ENCODE measurements around the gene TREM1.
"Not testable (repeated sequence)": the region's sequence is repeated elsewhere in the genome, so short reads cannot be mapped to it uniquely, and the experiment has no call there.

TREM1 gene

GRCh38 chr6:41257369-41258195 is 28.9 kb downstream of the TREM1 start:
- no peak for DNase-seq

GRCh38 chr6:41256383-41256782 is 30.1 kb downstream of the TREM1 start:
- DNase-seq, result no peak

GRCh38 chr6:41255638-41256246 is 30.7 kb downstream of the TREM1 start:
- no peak for DNase-seq

GRCh38 chr6:41255110-41255509 is 31.4 kb downstream of the TREM1 start:
- DNase-seq, result no peak

GRCh38 chr6:41252401-41253169 is 33.9 kb downstream of the TREM1 start:
- DNase-seq, result no peak

GRCh38 chr6:41247882-41248705 is 38.4 kb downstream of the TREM1 start:
- no peak for DNase-seq

GRCh38 chr6:41247288-41247865 is 39.1 kb downstream of the TREM1 start:
- DNase-seq, result no peak

GRCh38 chr6:41246529-41246928 is 40.0 kb downstream of the TREM1 start:
- not testable (repeated sequence) for DNase-seq

GRCh38 chr6:41239467-41240159 is 46.9 kb downstream of the TREM1 start:
- DNase-seq, result no peak

- no peak for DNase-seq
Observed at GRCh38 chr6:41237128-41237527, 49.4 kb downstream of the TREM1 start.

GRCh38 chr6:41236276-41236675 is 50.2 kb downstream of the TREM1 start:
- DNase-seq, result no peak

- no peak for DNase-seq
Observed at GRCh38 chr6:41232667-41233066, 53.8 kb downstream of the TREM1 start.

GRCh38 chr6:41231246-41231645 is 55.2 kb downstream of the TREM1 start:
- no peak for DNase-seq

- no peak for DNase-seq
Observed at GRCh38 chr6:41229721-41230120, 56.8 kb downstream of the TREM1 start.

- DNase-seq, result peak in 1 of 2 donors; percentile 62
Observed at GRCh38 chr6:41228616-41229015, 57.9 kb downstream of the TREM1 start.

GRCh38 chr6:41228096-41228495 is 58.4 kb downstream of the TREM1 start, which contains the start of gene TREML4:
TSS of gene TREML4 (plus strand) at chr6:41228349. CDS start at chr6:41228428, 79 bp downstream.
- no peak for DNase-seq

GRCh38 chr6:41226752-41227151 is 59.7 kb downstream of the TREM1 start:
- no peak for DNase-seq

GRCh38 chr6:41224800-41225199 is 61.7 kb downstream of the TREM1 start:
- DNase-seq, result no peak

Data from CD4-positive, alpha-beta T cell treated with Interferon alpha-2 for 1 hour (primary cell).